Sciatic nerve (tissue), 2 donors: ENCODE measurements around the gene TLNRD1. TPM values are rescaled to one million over a fixed set of nuclear protein-coding genes. Genes with fewer than 3 reads are reported as not detected.
A peak's percentile ranks its signal among the peaks of the same experiment; 100 is the strongest.
"Not testable (repeated sequence)": the region's sequence is repeated elsewhere in the genome, so short reads cannot be mapped to it uniquely, and the experiment has no call there.

Source experiments
- ATAC-seq: fragments of 200-7000 bp; cut with Tn5 transposase; one replicate; pipeline ENCODE4 v1.9.1; 2020; ENCODE audit warnings: mild to moderate bottlenecking, moderate library complexity
- DNase-seq: peaks from one replicate; pipeline ENCODE4 v3.0.0-alpha.2; 2020; ENCODE audit warnings: low spot score
- intact Hi-C: fragments of 100-400 bp; cut with DNase I; formaldehyde crosslinking; loops from one replicate; pipeline ENCODE4 v1.14.2; 2022
- total RNA-seq: library from RNA; stranded (reverse); fragmentation: NEBNext Ultra II Directional; extraction: Animal tissue kit (Norgen Biotek cat#: 25700); gene quantifications from one replicate; pipeline ENCODE4 v1.2.1, GENCODE V29; 2021
- donor health status: DM: no; HTN: no; CAD: no.
- donor health status: DM: no; HTN: no; CAD: no.

Gene TLNRD1
- total RNA-seq, result 14.0 TPM

GRCh38 chr15:81000624-81001151, at the start of gene TLNRD1:
Gene TLNRD1 (plus strand): TSS chr15:81000923. CDS start chr15:81002272, 1,349 bp downstream.
- intact Hi-C loops, result no loop called here
- DNase-seq (peak; percentile 95), ATAC-seq (peak; percentile 87)

DNA sequence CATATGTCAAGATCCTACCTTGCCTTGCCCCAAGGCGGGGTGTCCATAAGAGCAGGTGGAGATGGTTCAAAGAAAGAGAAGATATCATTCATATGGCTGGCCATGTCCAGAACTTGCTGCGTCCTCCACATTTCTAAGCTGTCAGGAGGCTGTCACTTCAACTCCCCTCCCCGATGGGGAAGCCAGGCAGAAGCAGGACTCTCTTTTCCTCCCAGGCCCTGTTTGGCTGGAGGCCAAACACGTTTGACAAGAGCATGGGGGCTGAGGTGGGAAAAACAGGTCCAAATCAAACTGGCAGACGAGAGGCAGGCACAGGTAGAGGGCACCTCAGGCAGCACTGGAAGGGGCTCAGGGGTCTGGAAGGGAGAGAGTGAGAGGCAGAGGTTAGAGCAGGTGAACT, 48.8 kb upstream of the TLNRD1 start:
- ATAC-seq (no peak), DNase-seq (peak; percentile 50)
- intact Hi-C loops, result no loop called here

GRCh38 chr15:80953001-80953952, 47.4 kb upstream of the TLNRD1 start:
- no peak for ATAC-seq
- peak; percentile 18 for DNase-seq
- intact Hi-C loops, result no loop called here

- intact Hi-C loops, result no loop called here
- DNase-seq, result peak; percentile 45
- peak; percentile 67 for ATAC-seq
These were observed 46.6 kb upstream of the TLNRD1 start for GRCh38 chr15:80953953-80954778.

DNA sequence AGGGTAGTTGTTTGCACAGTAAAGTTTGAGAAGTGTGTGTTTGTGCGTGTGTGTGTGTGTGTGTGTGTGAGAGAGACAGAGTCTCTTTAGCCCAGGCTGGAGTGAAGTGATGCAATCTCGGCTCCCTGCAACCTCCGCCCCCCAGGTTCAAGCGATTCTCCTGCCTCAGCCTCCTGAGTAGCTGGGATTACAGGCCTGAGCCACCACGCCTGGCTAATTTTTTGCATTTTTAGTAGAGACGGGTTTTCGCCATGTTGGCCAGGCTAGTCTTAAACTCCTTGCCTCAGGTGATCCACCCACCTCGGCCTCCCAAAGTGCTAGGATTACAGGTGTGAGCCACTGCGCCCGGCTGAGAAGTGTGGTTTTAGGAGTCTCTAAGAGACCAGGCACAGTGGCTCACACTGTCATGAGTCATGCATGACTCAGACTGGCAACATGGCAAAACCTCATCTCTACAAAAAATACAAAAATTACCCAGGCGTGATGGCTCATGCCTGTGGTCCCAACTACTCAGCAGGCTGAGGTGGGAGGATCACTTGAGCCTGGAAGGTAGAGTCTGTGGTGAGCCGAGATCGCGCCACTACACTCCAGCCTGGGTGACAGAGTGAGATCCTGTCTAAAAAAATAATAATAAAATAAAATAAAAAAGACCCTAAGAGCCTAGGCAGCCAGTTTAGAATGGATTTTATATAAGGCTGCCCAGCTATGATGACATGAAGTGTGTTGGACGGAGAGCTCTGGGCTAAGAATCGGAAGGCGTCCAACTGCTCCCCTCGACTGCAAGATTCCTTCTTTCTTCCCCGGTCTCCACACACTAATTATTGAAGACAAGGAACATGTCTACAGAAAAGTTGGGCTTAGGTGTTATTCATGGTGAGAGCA, 44.9 kb upstream of the TLNRD1 start:
- ATAC-seq, intact Hi-C loops: not testable (repeated sequence)
- peak; percentile 35 for DNase-seq

- ATAC-seq (no peak), DNase-seq (no peak)
- intact Hi-C loops, result no loop called here
These were observed 43.2 kb upstream of the TLNRD1 start for GRCh38 chr15:80957556-80957955.

DNA sequence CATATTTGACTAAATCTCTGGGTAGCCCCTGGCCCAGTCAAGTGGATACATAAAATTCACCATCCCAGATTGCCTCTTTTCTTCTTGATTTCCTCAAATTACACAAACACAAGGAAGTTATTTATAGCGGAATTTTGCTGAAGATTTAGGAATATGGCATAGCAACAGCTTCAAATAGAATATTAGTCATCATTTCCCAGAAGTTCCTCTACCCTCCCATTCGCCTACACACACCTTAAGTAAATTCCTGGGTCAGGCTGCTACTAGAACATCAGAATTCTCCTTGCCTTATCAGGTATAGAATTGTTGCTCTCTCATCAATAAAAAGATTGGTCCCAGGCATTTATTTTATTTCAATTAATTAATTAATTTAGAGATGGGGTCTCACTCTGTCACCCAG, 42.7 kb upstream of the TLNRD1 start:
- DNase-seq (no peak), ATAC-seq (no peak)
- intact Hi-C loops, result no loop called here

- ATAC-seq (no peak), DNase-seq (peak; percentile 32)
- intact Hi-C loops, result no loop called here
These were observed 41.8 kb upstream of the TLNRD1 start for GRCh38 chr15:80958818-80959495.

DNA sequence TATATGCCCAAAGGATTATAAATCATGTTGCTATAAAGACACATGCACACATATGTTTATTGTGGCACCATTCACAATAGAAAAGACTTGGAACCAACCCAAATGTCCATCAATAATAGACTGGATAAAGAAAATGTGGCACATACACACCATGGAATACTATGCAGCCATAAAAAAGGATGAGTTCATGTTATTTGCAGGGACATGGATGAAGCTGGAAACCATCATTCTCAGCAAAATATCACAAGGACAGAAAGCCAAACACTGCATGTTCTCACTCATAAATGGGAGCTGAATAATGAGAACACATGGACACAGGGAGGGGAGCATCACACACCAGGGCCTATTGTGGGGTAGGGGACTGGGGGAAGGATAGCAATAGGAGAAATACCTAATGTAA, 35.3 kb upstream of the TLNRD1 start:
- intact Hi-C loops, result loop anchor here (5.0 kb wide), 1 partner anchor 398 kb away; no protein-coding TSS in a partner anchor

DNA sequence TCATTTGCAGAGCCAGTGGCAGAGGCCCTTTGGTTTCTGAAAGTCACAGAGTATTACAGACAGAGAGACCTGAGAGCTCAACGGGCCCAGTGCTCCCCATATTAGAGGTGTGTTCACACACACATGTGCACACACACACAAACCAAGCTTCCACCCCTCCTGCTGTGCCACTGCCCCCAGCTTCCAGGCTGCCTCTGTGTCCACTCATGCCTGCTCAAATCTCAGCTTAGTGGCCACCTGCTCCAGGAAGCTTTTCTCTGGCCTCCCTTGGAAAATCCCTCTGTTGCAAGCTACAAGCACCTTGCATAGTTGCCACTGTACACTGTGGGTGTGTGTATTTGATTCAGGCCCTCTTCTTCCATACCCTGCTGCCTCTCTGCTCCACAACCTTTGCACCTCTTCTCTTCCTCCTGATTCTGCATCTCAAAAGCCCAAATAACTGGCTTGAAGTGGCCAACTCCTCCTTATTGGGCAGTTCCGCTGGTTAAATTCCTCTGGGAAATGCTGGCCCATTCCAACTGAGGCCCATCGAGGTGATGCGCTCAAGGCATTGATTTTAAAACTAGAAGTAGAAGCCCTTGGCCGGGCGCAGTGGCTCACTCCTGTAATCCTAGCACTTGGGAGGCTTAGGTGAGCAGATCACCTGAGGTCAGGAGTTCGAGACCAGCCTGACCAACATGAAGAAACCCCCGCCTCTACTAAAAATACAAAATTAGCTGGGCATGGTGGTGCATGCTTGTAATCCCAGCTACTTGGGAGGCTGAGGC, 34.1 kb upstream of the TLNRD1 start:
- ATAC-seq (no peak), DNase-seq (no peak)
- intact Hi-C loops, result loop anchor here (5.0 kb wide), 1 partner anchor 399 kb away; no protein-coding TSS in a partner anchor

More for the DNA sequence above, 35.3 kb upstream of the TLNRD1 start:
- ATAC-seq, DNase-seq: not testable (repeated sequence)

DNA sequence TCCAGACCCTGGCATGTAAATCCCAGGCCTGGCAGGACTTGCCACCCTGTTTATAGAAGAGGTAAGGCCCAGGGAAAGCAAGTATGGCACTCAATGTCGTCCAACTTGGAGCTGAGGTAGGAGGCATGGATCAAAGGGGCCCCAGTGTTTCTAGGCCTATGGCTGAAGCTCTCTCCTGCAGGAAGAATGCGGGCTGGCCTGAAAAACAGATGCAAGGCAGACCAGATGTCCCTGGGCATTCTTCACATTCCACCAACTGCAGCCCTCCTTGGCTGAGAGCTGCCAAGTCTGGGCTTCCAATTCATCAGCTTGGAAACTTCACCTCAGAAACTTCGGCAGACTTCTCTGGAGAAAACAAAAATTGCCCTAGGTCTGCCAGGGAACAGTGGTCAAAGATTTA, 33.3 kb upstream of the TLNRD1 start:
- no peak for ATAC-seq
- intact Hi-C loops, result loop anchor here (5.0 kb wide), 1 partner anchor 400 kb away; no protein-coding TSS in a partner anchor
- DNase-seq, result no peak

DNA sequence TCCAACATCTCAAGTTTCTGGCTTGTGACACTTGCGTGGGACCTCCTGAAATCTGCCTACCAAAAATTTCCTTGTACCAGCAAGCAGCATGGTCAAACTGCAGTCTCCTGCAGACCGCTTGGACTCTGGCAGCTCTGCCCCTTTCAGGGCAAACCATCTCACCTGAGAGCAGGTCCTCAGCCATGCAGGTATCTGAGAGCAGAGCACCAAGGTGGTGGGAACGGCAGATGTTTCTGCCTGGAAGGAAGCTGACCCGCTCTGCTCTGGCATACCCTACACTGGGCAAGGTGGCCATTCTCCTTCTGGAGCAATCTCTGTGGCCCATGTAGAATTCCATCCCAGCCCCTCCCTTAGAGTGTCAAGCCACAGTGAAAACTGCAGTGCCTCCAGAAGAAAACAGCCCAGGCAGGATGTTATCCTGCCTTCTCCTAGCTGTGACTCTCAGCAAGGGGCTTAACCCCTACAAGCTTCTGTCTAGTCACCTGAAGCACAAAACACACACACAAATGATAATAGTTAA, 32.7 kb upstream of the TLNRD1 start:
- intact Hi-C loops, result loop anchor here (5.0 kb wide), 1 partner anchor 401 kb away; no protein-coding TSS in a partner anchor
- DNase-seq, result no peak
- no peak for ATAC-seq

DNA sequence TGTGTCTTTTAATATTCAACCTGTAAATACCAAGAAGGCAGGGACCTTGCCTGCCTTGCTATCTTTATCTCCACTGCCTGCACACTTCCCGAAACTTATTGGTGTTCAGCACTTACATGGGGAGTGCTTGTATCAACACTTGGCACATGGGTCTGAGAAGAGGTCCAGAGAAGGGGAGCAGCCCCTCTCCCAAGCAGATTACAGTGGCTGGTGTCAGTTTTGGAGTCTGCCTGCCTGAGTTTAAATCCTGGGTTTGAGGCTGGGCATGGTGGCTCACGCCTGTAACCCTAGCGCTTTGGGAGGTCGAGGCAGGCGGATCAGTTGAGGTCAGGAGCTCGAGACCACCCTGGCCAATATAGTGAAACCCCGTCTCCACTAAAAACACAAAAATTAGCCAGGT, 31.4 kb upstream of the TLNRD1 start:
- no peak for DNase-seq
- ATAC-seq, result no peak
- intact Hi-C loops, result loop anchor here (5.0 kb wide), 1 partner anchor 402 kb away; no protein-coding TSS in a partner anchor

DNA sequence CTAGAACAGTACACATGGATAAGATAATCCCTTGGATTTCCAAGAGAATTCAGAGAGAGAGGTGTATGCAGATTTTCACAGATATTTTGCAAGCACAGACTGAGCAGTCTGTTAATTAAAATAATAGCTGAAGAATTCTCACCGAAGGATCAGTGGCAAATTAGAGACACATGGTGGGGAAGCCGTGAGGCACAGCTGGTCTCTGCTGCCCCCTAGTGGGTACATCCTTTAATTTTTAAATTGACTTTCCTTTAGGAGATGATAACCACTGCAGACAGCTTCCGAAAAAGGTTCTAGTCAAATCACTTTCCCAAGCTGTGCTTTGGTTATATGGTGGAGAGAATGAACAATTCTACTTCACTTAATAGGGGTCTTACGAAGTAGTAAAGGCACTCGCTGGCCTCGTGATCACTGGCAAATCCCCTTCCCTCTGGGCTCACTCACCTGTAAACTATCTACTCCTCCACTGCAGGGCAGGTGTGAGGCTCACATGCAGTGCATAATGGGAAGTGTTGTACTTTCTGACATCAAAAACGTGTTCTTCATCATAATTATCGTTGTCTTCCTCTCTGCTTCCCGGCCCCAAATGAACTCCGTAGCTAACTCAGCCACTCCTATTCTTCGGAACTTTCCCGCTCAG, 30.6 kb upstream of the TLNRD1 start:
- peak; percentile 73 for DNase-seq
- intact Hi-C loops, result loop anchor here (10.0 kb wide), 1 partner anchor 515 kb away; no protein-coding TSS in a partner anchor
- ATAC-seq, result peak; percentile 70

GRCh38 chr15:80970658-80971057, 30.1 kb upstream of the TLNRD1 start:
- DNase-seq (no peak), ATAC-seq (no peak)
- intact Hi-C loops, result loop anchor here (10.0 kb wide), 1 partner anchor 516 kb away; no protein-coding TSS in a partner anchor

DNA sequence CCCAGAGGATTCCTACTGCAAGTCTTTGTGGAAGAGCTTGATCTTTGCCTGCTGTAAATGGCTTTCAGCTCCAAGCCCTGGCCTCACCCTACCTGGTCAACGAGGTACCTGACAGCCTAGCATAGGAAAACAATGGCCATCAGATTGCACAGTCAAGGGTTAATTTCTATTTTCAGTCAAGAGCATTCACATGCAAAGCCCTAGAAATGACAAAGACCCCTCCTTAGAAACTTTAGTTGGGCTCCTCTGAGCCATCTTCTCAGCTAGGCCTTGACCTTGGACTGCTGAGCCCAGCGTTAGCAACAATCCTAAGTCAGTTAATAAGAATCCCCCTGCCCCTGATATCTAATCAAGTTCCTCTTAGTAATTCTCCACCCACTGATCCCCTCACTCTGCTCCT, 29.6 kb upstream of the TLNRD1 start:
- ATAC-seq (no peak), DNase-seq (no peak)
- intact Hi-C loops, result loop anchor here (10.0 kb wide), 1 partner anchor 516 kb away; no protein-coding TSS in a partner anchor
